SK-N-MC (cell line): ENCODE measurements around the gene GNG14.

Source experiments
- EZH2 ChIP-seq: fragments of 200-600 bp; sonication (generic); IDR thresholded peaks from one replicate; pipeline ENCODE4 v1.6.1; 2017; ENCODE audit warnings: antibody characterized with exemption
- FOXP2 ChIP-seq: optimal IDR thresholded peaks from 2 replicates; pipeline ENCODE3; 2011; ENCODE audit warnings: mild to moderate bottlenecking, moderate library complexity; ENCODE audit not compliant: insufficient read depth; ENCODE audit errors: extremely low read length, control extremely low read depth
- POLR2AphosphoS5 ChIP-seq: IDR thresholded peaks from 2 replicates; pipeline ENCODE4 v1.6.1; 2012; ENCODE audit warnings: mild to moderate bottlenecking, low read depth, low read length, borderline replicate concordance

GRCh38 chr19:12638611-12639182, 49.1 kb upstream of the GNG14 start:
- TF ChIP-seq POLR2AphosphoS5 (no peak), EZH2 (no peak), FOXP2 (no peak)
